MM.1S (cell line): ENCODE results near the gene GPC4.

Experiments used
- DNase-seq: peaks from one replicate; pipeline ENCODE4 v3.0.0-alpha.2; 2015
- H2AFZ ChIP-seq: fragments of 300-600 bp; sonication (generic); 2 replicates; pipeline ENCODE4 v1.6.0; 2016; ENCODE audit warnings: antibody characterized with exemption, low read length
- H3F3A ChIP-seq: fragments of 300-600 bp; sonication (generic); 2 replicates; pipeline ENCODE4 v1.6.1; 2016; ENCODE audit warnings: mild to moderate bottlenecking, antibody characterized with exemption, low read length, moderate library complexity, mixed read lengths; ENCODE audit not compliant: insufficient read depth
- H3K27ac ChIP-seq: fragments of 300-600 bp; sonication (generic); 2 replicates; pipeline ENCODE4 v1.5.1; 2016; ENCODE audit warnings: mild to moderate bottlenecking, low read length
- H3K27me3 ChIP-seq: fragments of 300-600 bp; sonication (generic); replicated peaks from 2 replicates; pipeline ENCODE4 v1.6.0; 2016; ENCODE audit warnings: low read length; ENCODE audit not compliant: insufficient read depth
- H3K36me3 ChIP-seq: fragments of 300-600 bp; sonication (generic); replicated peaks from 2 replicates; pipeline ENCODE4 v1.6.1; 2016; ENCODE audit warnings: mild to moderate bottlenecking, low read length, mixed read lengths; ENCODE audit not compliant: insufficient read depth
- H3K4me1 ChIP-seq: fragments of 300-600 bp; sonication (generic); 2 replicates; pipeline ENCODE4 v1.6.1; 2016; ENCODE audit warnings: low read length, mixed read lengths
- H3K4me2 ChIP-seq: fragments of 300-600 bp; sonication (generic); 2 replicates; pipeline ENCODE4 v1.6.0; 2016; ENCODE audit warnings: low read depth, low read length
- H3K4me3 ChIP-seq: fragments of 300-600 bp; sonication (generic); 2 replicates; pipeline ENCODE4 v1.5.1; 2016; ENCODE audit warnings: low read length, mixed read lengths
- H3K79me2 ChIP-seq: fragments of 300-600 bp; sonication (generic); 2 replicates; pipeline ENCODE4 v1.6.1; 2016; ENCODE audit warnings: mixed run types, low read length, mixed read lengths
- H3K9ac ChIP-seq: fragments of 300-600 bp; sonication (generic); 2 replicates; pipeline ENCODE4 v1.6.1; 2016; ENCODE audit warnings: low read length, mixed read lengths
- H3K9me2 ChIP-seq: fragments of 300-600 bp; sonication (generic); replicated peaks from 2 replicates; pipeline ENCODE4 v1.6.1; 2016; ENCODE audit warnings: mild to moderate bottlenecking, low read length, mixed read lengths; ENCODE audit not compliant: insufficient read depth
- H3K9me3 ChIP-seq: fragments of 300-600 bp; sonication (generic); replicated peaks from 2 replicates; pipeline ENCODE4 v1.6.1; 2016; ENCODE audit warnings: mild to moderate bottlenecking, low read length, mixed read lengths; ENCODE audit not compliant: insufficient read depth
- H4K20me1 ChIP-seq: fragments of 300-600 bp; sonication (generic); 2 replicates; pipeline ENCODE4 v1.6.1; 2016; ENCODE audit warnings: mild to moderate bottlenecking, low read length, moderate library complexity, mixed read lengths; ENCODE audit not compliant: insufficient read depth
- CTCF ChIP-seq: fragments of 300-600 bp; sonication (generic); IDR thresholded peaks from 2 replicates; pipeline ENCODE4 v1.5.1; 2016; ENCODE audit warnings: antibody characterized with exemption, low read length, mixed read lengths
- EZH2 ChIP-seq: fragments of 300-600 bp; sonication (generic); optimal IDR thresholded peaks from 2 replicates; pipeline ENCODE3; 2017; ENCODE audit warnings: low read depth, mild to moderate bottlenecking, antibody characterized with exemption, low read length, mixed read lengths
- EZH2phosphoT487 ChIP-seq: fragments of 300-600 bp; sonication (generic); IDR thresholded peaks from 2 replicates; pipeline ENCODE4 v1.6.1; 2018; ENCODE audit warnings: antibody characterized with exemption, low read length

The GPC4 gene

GRCh38 chrX:133337250-133337649 is 78.0 kb downstream of the GPC4 start:
- H3K4me3 ChIP-seq: no peak overlapping the region

GRCh38 chrX:133335027-133335426 is 80.3 kb downstream of the GPC4 start:
- Histone ChIP-seq H3K27me3 (no peaks in the 10 kb centered on the region), H3K9ac (no peak overlapping the region), H3K79me2 (no peaks in the 10 kb centered on the region), H3K36me3 (no peaks in the 10 kb centered on the region), H4K20me1 (no peaks in the 10 kb centered on the region), H3K9me3 (no peaks in the 10 kb centered on the region), H3K9me2 (no peaks in the 10 kb centered on the region), H3K4me3 (no peak overlapping the region), H3F3A (no peaks in the 10 kb centered on the region), H3K27ac (no peak overlapping the region), H3K4me2 (no peak overlapping the region), H2AFZ (no peak overlapping the region), H3K4me1 (no peaks in the 10 kb centered on the region)
- TF ChIP-seq EZH2phosphoT487 (no peak), CTCF (peak; percentile 62)
- DNase-seq: peak; percentile 66

More at GRCh38 chrX:133337250-133337649, 78.0 kb downstream of the GPC4 start:
- Histone ChIP-seq H3K27ac (no peak overlapping the region), H3K9me3 (no peaks in the 10 kb centered on the region), H3K27me3 (no peaks in the 10 kb centered on the region), H2AFZ (no peak overlapping the region), H4K20me1 (no peaks in the 10 kb centered on the region), H3F3A (no peaks in the 10 kb centered on the region), H3K79me2 (no peaks in the 10 kb centered on the region), H3K4me2 (no peak overlapping the region), H3K9ac (no peak overlapping the region), H3K9me2 (no peaks in the 10 kb centered on the region), H3K36me3 (no peaks in the 10 kb centered on the region), H3K4me1 (no peaks in the 10 kb centered on the region)
- TF ChIP-seq CTCF: no peak
- no peak for TF ChIP-seq EZH2phosphoT487
- no peak for TF ChIP-seq EZH2
- no peak for DNase-seq

GRCh38 chrX:133333154-133333750 is 82.0 kb downstream of the GPC4 start:
- no peak overlapping the region for H3K4me3 ChIP-seq

More at GRCh38 chrX:133333154-133333750, 82.0 kb downstream of the GPC4 start:
- Histone ChIP-seq H3K9ac (no peak overlapping the region), H3K4me2 (no peak overlapping the region), H3K36me3 (no peaks in the 10 kb centered on the region), H3K4me1 (no peaks in the 10 kb centered on the region), H3K9me3 (no peaks in the 10 kb centered on the region), H3K9me2 (no peaks in the 10 kb centered on the region), H3K27me3 (no peaks in the 10 kb centered on the region), H3F3A (no peaks in the 10 kb centered on the region), H4K20me1 (no peaks in the 10 kb centered on the region), H2AFZ (no peak overlapping the region), H3K79me2 (no peaks in the 10 kb centered on the region), H3K27ac (no peak overlapping the region)
- no peak for DNase-seq
- TF ChIP-seq EZH2phosphoT487: no peak
- TF ChIP-seq EZH2: no peak
- TF ChIP-seq CTCF: no peak
